A673 (cell line): ENCODE measurements around the gene PARD6G. TPM values are rescaled to one million over a fixed set of nuclear protein-coding genes. Genes with fewer than 3 reads are reported as not detected.

ENCODE experiments used
- BruUV-seq: library from RNA; stranded (reverse); fragments of 400-500 nt; replicated peaks from 2 replicates; lab custom pipeline; 2021; lab: Mats Ljungman, UMichigan
- CTCF ChIA-PET: fragments of 300-600 bp; sonication (Branson Sonifier 250); formaldehyde crosslinking; loops from one replicate; lab custom pipeline; 2022; ENCODE audit warnings: antibody characterized with exemption; lab: Charles Lee
- POLR2A ChIA-PET: fragments of 300-600 bp; sonication (Branson Sonifier 250); formaldehyde crosslinking; loops from one replicate; lab custom pipeline; 2022; ENCODE audit warnings: antibody characterized with exemption; ENCODE audit not compliant: low non-redundant PET; lab: Charles Lee
- DNase-seq: peaks from one replicate; pipeline ENCODE4 v3.0.0-alpha.2; 2015; ENCODE audit warnings: low spot score
- H3K27ac ChIP-seq: fragments of 200-600 bp; sonication (generic); 2 replicates; pipeline ENCODE4 v1.5.1; 2016; ENCODE audit warnings: mixed run types, low read depth, mild to moderate bottlenecking, mixed read lengths, antibody characterized with exemption, low read length; ENCODE audit not compliant: poor library complexity, severe bottlenecking
- H3K27me3 ChIP-seq: fragments of 200-600 bp; sonication (generic); replicated peaks from 2 replicates; pipeline ENCODE4 v1.6.1; 2017; ENCODE audit warnings: mixed run types, low read depth, mild to moderate bottlenecking, mixed read lengths, antibody characterized with exemption, low read length; ENCODE audit not compliant: insufficient read depth, poor library complexity
- H3K36me3 ChIP-seq: fragments of 200-600 bp; sonication (generic); 2 replicates; pipeline ENCODE4 v1.6.1; 2016; ENCODE audit warnings: mixed run types, mild to moderate bottlenecking, mixed read lengths, antibody characterized with exemption, low read length; ENCODE audit not compliant: insufficient read depth, poor library complexity, severe bottlenecking
- H3K4me1 ChIP-seq: fragments of 200-600 bp; sonication (generic); 2 replicates; pipeline ENCODE4 v1.6.1; 2017; ENCODE audit warnings: mixed run types, mild to moderate bottlenecking, mixed read lengths, antibody characterized with exemption, low read length; ENCODE audit not compliant: insufficient read depth, poor library complexity, severe bottlenecking
- H3K4me3 ChIP-seq: fragments of 200-600 bp; sonication (generic); 2 replicates; pipeline ENCODE4 v1.5.1; 2016; ENCODE audit warnings: low read depth, mixed run types, mild to moderate bottlenecking, mixed read lengths, low read length; ENCODE audit not compliant: poor library complexity, severe bottlenecking
- H3K9me3 ChIP-seq: fragments of 200-600 bp; sonication (generic); 2 replicates; pipeline ENCODE4 v1.6.1; 2016; ENCODE audit warnings: mixed run types, low read depth, mild to moderate bottlenecking, mixed read lengths, antibody characterized with exemption, low read length; ENCODE audit not compliant: poor library complexity, severe bottlenecking
- EZH2 ChIP-seq: fragments of 200-600 bp; sonication (generic); IDR thresholded peaks from 2 replicates; pipeline ENCODE4 v1.6.1; 2017; ENCODE audit warnings: borderline replicate concordance, low read depth, mild to moderate bottlenecking, mixed read lengths, antibody characterized with exemption, low read length; ENCODE audit not compliant: poor library complexity, severe bottlenecking
- intact Hi-C: fragments of 100-400 bp; cut with micrococcal nuclease; formaldehyde crosslinking; loops from one replicate; pipeline ENCODE4 v1.10.0; 2022; ENCODE audit not compliant: unreplicated experiment
- total RNA-seq: library from RNA; stranded (reverse); gene quantifications from 2 replicates; pipeline ENCODE4 v1.2.3, GENCODE V29; 2021
- TF ChIP-seq, protein P1 (sequence below): fragments of 300-800, 200-600 bp; sonication (generic); conservative IDR thresholded peaks from 2 replicates; pipeline ENCODE4 v1.5.1; 2017; ENCODE audit warnings: low read depth, mild to moderate bottlenecking, antibody characterized with exemption, low read length, moderate library complexity, mixed read lengths

PARD6G gene
- total RNA-seq, 1 experiment from 2014 or later: 7.9 TPM

GRCh38 chr18:80157708-80158343, 89.5 kb downstream of the PARD6G start:
- no peaks in the 10 kb centered on the region for H3K27me3 ChIP-seq
- intact Hi-C loops: loop anchor here (10.0 kb wide), 1 partner anchor 363 kb away; the partner anchor contains the start of gene KCNG2
- H3K36me3 ChIP-seq: no peaks in the 10 kb centered on the region
- H3K4me3 ChIP-seq: no peak overlapping the region
- H3K9me3 ChIP-seq: no peaks in the 10 kb centered on the region
- peaks cover 6% of the 10 kb centered on the region for H3K4me1 ChIP-seq
- ChIA-PET POLR2A (no interaction called here), CTCF (interaction anchor here (0.8 to 1.2 kb wide), 3 partner anchors 10 to 92 kb away, joined by 3 to 4 read pairs (median 3); no protein-coding TSS in a partner anchor)
- TF ChIP-seq EZH2: no peak
- TF ChIP-seq, protein P1, sequence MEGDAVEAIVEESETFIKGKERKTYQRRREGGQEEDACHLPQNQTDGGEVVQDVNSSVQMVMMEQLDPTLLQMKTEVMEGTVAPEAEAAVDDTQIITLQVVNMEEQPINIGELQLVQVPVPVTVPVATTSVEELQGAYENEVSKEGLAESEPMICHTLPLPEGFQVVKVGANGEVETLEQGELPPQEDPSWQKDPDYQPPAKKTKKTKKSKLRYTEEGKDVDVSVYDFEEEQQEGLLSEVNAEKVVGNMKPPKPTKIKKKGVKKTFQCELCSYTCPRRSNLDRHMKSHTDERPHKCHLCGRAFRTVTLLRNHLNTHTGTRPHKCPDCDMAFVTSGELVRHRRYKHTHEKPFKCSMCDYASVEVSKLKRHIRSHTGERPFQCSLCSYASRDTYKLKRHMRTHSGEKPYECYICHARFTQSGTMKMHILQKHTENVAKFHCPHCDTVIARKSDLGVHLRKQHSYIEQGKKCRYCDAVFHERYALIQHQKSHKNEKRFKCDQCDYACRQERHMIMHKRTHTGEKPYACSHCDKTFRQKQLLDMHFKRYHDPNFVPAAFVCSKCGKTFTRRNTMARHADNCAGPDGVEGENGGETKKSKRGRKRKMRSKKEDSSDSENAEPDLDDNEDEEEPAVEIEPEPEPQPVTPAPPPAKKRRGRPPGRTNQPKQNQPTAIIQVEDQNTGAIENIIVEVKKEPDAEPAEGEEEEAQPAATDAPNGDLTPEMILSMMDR: peak; percentile 95
- peak; percentile 75 for DNase-seq
- BruUV-seq: no TSS peak
- no peak overlapping the region for H3K27ac ChIP-seq

- TF ChIP-seq, protein P1: peak; percentile 60
- TF ChIP-seq EZH2: no peak
- intact Hi-C loops: loop anchor here (10.0 kb wide), 1 partner anchor 359 kb away; the partner anchor contains the start of gene KCNG2
- H3K27ac ChIP-seq: no peak overlapping the region
- no peaks in the 10 kb centered on the region for H3K9me3 ChIP-seq
- POLR2A ChIA-PET: no interaction called here
- H3K4me3 ChIP-seq: no peak overlapping the region
- H3K27me3 ChIP-seq: no peaks in the 10 kb centered on the region
- H3K4me1 ChIP-seq: peaks cover 6% of the 10 kb centered on the region
- no TSS peak for BruUV-seq
- DNase-seq: peak; percentile 41
- H3K36me3 ChIP-seq: no peaks in the 10 kb centered on the region
- CTCF ChIA-PET: no interaction called here
Measured at GRCh38 chr18:80154293-80154692, 93.0 kb downstream of the PARD6G start.

DNA sequence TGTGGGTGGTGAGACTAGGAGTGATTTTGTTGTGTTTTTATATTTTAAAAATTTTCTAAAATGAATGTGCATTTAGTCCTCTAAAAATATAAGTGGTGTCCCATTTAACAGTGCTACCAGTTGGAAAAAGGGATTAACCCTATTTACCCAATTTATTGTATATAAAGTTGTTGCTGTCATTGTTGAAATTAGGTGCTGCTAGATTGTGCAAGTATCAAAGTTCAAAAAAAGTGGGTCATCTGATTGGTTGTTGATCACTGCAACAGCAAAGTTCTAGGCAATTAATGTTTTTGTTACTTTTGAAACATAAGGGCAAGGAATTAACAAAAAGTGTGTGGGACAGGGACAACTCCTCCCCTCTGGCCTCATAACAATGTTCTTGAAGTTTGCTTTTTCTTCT, 97.6 kb downstream of the PARD6G start:
- H3K4me3 ChIP-seq: no peak overlapping the region
- BruUV-seq: no TSS peak
- no peaks in the 10 kb centered on the region for H3K9me3 ChIP-seq
- DNase-seq: no peak
- no peak overlapping the region for H3K27ac ChIP-seq
- TF ChIP-seq, protein P1: no peak
- no peak for TF ChIP-seq EZH2
- H3K4me1 ChIP-seq: no peaks in the 10 kb centered on the region
- intact Hi-C loops: loop anchor here (10.0 kb wide), 1 partner anchor 355 kb away; the partner anchor contains the start of gene KCNG2
- no peaks in the 10 kb centered on the region for H3K27me3 ChIP-seq
- H3K36me3 ChIP-seq: no peaks in the 10 kb centered on the region
- ChIA-PET POLR2A (no interaction called here), CTCF (no interaction called here)
